ENCODE results near the gene TMEM184A.

DNA sequence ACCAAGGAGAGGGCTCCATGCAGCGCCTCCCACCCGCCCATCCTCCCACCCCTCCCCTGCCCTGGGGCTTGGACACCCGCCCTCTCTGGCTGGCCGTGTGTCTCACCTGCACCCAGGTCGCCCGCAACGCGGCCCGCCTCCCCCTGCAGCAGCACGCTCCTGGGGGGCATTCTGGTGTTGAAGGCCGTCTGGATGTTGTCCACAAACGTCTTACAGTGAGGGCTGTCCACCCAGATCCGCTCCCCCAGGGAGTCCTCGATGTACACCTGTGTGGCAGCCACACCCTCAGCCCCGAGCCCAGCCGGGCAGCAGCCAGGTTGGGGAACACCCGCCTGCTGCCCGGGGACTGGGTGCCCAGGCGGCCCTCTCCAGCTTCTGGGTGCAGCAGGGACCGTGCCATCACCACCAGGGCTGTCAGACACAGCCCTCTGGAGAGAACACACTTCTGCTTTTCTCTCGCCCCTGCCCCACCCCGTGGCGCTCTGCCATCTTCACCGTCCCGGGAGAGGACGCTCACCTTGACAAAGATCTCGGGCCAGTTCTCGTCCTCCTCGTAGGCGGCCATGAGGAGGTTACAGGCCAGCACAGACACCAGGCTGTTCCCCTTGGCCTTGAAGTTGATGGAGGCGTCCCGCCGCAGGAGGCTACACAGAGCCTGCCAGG lies 56.5 kb downstream of the TMEM184A start:
- TF ChIP-seq RCOR2 (CRISPR knock-in tag; IDR thresholded peaks at IDR 0.05) (no peak), ZNF232 (CRISPR knock-in tag; IDR thresholded peaks at IDR 0.05; ENCODE audit: borderline replicate concordance) (no peak), MYC (CRISPR knock-in tag; IDR thresholded peaks at IDR 0.05; ENCODE audit: borderline replicate concordance) (no peak), JUN (CRISPR knock-in tag; IDR thresholded peaks at IDR 0.05) (no peak), EZH2 (conservative IDR thresholded peaks at IDR 0.05; ENCODE audit: low read depth, low read length) (no peak), MTA3 (CRISPR knock-in tag; IDR thresholded peaks at IDR 0.05) (no peak)
- TF ChIP-seq, protein P1, sequence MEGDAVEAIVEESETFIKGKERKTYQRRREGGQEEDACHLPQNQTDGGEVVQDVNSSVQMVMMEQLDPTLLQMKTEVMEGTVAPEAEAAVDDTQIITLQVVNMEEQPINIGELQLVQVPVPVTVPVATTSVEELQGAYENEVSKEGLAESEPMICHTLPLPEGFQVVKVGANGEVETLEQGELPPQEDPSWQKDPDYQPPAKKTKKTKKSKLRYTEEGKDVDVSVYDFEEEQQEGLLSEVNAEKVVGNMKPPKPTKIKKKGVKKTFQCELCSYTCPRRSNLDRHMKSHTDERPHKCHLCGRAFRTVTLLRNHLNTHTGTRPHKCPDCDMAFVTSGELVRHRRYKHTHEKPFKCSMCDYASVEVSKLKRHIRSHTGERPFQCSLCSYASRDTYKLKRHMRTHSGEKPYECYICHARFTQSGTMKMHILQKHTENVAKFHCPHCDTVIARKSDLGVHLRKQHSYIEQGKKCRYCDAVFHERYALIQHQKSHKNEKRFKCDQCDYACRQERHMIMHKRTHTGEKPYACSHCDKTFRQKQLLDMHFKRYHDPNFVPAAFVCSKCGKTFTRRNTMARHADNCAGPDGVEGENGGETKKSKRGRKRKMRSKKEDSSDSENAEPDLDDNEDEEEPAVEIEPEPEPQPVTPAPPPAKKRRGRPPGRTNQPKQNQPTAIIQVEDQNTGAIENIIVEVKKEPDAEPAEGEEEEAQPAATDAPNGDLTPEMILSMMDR (CRISPR knock-in tag; IDR thresholded peaks at IDR 0.05): no peak

All from HepG2 (cell line).